ENCODE measurements around the gene ITSN2. TPM values are rescaled to one million over a fixed set of nuclear protein-coding genes. Genes with fewer than 3 reads are reported as not detected.

The ITSN2 gene
- polyA plus RNA-seq, 1 donor (not counting 4 experiments of a cell fraction or from before 2014, with no cell fraction given) = 19.7 TPM

DNA sequence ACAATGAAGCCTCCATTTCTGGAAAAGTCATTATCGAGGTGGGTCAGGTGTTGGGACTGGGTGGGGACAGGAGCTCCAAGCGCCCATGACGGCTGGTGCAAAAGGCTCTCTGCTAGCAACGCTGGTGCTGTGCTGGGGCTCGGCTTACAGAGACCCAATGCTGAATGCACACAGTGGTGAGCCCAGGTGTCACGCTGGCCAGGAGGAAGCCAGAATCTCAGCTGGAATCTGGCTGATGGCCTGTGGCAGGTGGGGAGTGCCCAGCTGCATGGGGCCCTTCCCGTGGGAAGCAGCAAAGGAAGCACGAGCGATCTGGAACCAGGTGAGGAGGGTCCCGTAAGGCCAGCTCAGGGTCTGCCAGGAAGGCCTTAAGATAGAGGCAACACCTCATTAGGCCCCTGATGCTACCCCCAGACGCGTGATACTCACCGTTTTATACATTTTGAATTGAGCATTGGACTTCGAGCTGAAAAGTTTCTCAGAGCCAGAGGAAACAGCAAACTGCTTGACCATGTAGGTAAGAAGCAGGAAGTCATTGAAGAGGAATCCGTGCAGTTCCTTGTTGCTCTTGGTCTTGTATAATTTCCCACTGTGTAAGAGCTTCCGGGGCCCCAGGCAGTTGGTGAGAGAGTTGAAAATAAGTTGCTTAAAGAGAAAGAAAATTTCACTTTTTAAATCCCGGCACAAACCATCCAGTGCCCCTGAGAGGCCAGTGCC, 150.8 kb downstream of the ITSN2 start:
- no peak for FAIRE-seq

DNA sequence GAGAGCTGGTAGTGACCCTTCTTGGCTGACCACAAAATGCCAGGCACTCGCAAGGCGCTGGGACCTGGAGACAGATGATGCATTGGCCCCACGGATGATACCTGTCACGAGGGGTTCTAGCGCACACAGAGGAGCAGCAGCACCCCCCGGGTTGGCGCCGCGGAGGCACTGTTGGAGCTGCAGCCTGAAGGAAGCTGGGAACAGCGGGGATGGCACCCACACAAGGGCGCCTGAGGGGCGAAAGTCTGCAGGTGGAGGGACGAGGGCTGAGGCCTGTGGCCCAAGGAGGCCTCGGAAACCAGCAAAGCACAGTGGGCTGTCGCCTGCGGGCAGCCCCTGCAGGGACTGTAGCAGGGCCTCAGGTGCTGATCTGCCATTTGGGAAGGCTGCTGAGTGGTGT, 151.8 kb downstream of the ITSN2 start:
- H3K9me1 ChIP-seq (ENCODE audit: control insufficient read depth, extremely low read depth, insufficient read depth, low read length) = no peaks in the 10 kb centered on the region
- H3K36me3 ChIP-seq (ENCODE audit: control insufficient read depth in 2 of 2, extremely low read depth in 1 of 2, insufficient read depth in 2 of 2, low read length in 2 of 2) = peaks cover 9 to 19% of the 10 kb centered on the region in 2 experiments
- H4K20me1 ChIP-seq (ENCODE audit: control insufficient read depth, extremely low read depth, insufficient read depth, low read length) = no peaks in the 10 kb centered on the region
- H3K4me1 ChIP-seq (ENCODE audit: control insufficient read depth, extremely low read depth, insufficient read depth, low read length) = no peaks in the 10 kb centered on the region
- dilution Hi-C loops (cut with MboI; ENCODE audit: extremely low pct_ligation_motif_present, low sequenced_read_pairs) = no loop called here
- H2AFZ ChIP-seq (ENCODE audit: control insufficient read depth, low read length) = no peak overlapping the region
- H3K4me3 ChIP-seq (ENCODE audit: control insufficient read depth in 2 of 3, extremely low read depth in 1 of 3, insufficient read depth in 2 of 3, low read depth in 1 of 3, low read length in 3 of 3) = no peak overlapping the region
- no peak for FAIRE-seq
- TF ChIP-seq, protein P1, sequence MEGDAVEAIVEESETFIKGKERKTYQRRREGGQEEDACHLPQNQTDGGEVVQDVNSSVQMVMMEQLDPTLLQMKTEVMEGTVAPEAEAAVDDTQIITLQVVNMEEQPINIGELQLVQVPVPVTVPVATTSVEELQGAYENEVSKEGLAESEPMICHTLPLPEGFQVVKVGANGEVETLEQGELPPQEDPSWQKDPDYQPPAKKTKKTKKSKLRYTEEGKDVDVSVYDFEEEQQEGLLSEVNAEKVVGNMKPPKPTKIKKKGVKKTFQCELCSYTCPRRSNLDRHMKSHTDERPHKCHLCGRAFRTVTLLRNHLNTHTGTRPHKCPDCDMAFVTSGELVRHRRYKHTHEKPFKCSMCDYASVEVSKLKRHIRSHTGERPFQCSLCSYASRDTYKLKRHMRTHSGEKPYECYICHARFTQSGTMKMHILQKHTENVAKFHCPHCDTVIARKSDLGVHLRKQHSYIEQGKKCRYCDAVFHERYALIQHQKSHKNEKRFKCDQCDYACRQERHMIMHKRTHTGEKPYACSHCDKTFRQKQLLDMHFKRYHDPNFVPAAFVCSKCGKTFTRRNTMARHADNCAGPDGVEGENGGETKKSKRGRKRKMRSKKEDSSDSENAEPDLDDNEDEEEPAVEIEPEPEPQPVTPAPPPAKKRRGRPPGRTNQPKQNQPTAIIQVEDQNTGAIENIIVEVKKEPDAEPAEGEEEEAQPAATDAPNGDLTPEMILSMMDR (optimal IDR thresholded peaks at IDR 0.05 in 1 of 3, IDR thresholded peaks at IDR 0.05 in 1 of 3, conservative IDR thresholded peaks at IDR 0.05 in 1 of 3; ENCODE audit: extremely low read depth in 1 of 3, insufficient read depth in 2 of 3, low read length in 3 of 3) = no peak
- no peak for TF ChIP-seq EZH2 (IDR thresholded peaks at IDR 0.05; ENCODE audit: low read length)
- no peak for DNase-seq (ENCODE audit: low read depth, low spot score)
- no peaks in the 10 kb centered on the region for H3K79me2 ChIP-seq (ENCODE audit: control insufficient read depth, insufficient read depth, low read length)
- no peaks in the 10 kb centered on the region for H3K9me3 ChIP-seq (ENCODE audit: control insufficient read depth, low read depth, low read length)
- H3K27me3 ChIP-seq (ENCODE audit: control insufficient read depth, extremely low read depth, insufficient read depth, low read length) = no peaks in the 10 kb centered on the region
- H3K27ac ChIP-seq (ENCODE audit: control insufficient read depth, insufficient read depth, low read length) = no peak overlapping the region
- no peak overlapping the region for H3K4me2 ChIP-seq (ENCODE audit: control insufficient read depth, extremely low read depth, insufficient read depth, low read depth, low read length)
- no peak overlapping the region for H3K9ac ChIP-seq (ENCODE audit: control insufficient read depth, extremely low read depth, insufficient read depth, low read length)

More for the DNA sequence above, 150.8 kb downstream of the ITSN2 start:
- no peak for DNase-seq (ENCODE audit: low read depth, low spot score)
- no peaks in the 10 kb centered on the region for H3K9me3 ChIP-seq (ENCODE audit: control insufficient read depth, low read depth, low read length)
- no peak overlapping the region for H3K4me2 ChIP-seq (ENCODE audit: control insufficient read depth, extremely low read depth, insufficient read depth, low read depth, low read length)
- no peaks in the 10 kb centered on the region for H3K79me2 ChIP-seq (ENCODE audit: control insufficient read depth, insufficient read depth, low read length)
- H3K4me3 ChIP-seq (ENCODE audit: control insufficient read depth in 2 of 3, extremely low read depth in 1 of 3, insufficient read depth in 2 of 3, low read depth in 1 of 3, low read length in 3 of 3) = no peak overlapping the region
- H3K9ac ChIP-seq (ENCODE audit: control insufficient read depth, extremely low read depth, insufficient read depth, low read length) = no peak overlapping the region
- H2AFZ ChIP-seq (ENCODE audit: control insufficient read depth, low read length) = no peak overlapping the region
- dilution Hi-C loops (cut with MboI; ENCODE audit: extremely low pct_ligation_motif_present, low sequenced_read_pairs) = no loop called here
- H3K27ac ChIP-seq (ENCODE audit: control insufficient read depth, insufficient read depth, low read length) = no peak overlapping the region
- H3K4me1 ChIP-seq (ENCODE audit: control insufficient read depth, extremely low read depth, insufficient read depth, low read length) = no peaks in the 10 kb centered on the region
- TF ChIP-seq EZH2 (IDR thresholded peaks at IDR 0.05; ENCODE audit: low read length) = no peak
- TF ChIP-seq, protein P1 (optimal IDR thresholded peaks at IDR 0.05 in 1 of 3, IDR thresholded peaks at IDR 0.05 in 1 of 3, conservative IDR thresholded peaks at IDR 0.05 in 1 of 3; ENCODE audit: extremely low read depth in 1 of 3, insufficient read depth in 2 of 3, low read length in 3 of 3) = no peak
- H3K27me3 ChIP-seq (ENCODE audit: control insufficient read depth, extremely low read depth, insufficient read depth, low read length) = no peaks in the 10 kb centered on the region
- peaks cover 6 to 16% of the 10 kb centered on the region in 2 experiments for H3K36me3 ChIP-seq (ENCODE audit: control insufficient read depth in 2 of 2, extremely low read depth in 1 of 2, insufficient read depth in 2 of 2, low read length in 2 of 2)
- no peaks in the 10 kb centered on the region for H3K9me1 ChIP-seq (ENCODE audit: control insufficient read depth, extremely low read depth, insufficient read depth, low read length)
- no peaks in the 10 kb centered on the region for H4K20me1 ChIP-seq (ENCODE audit: control insufficient read depth, extremely low read depth, insufficient read depth, low read length)

All from keratinocyte (primary cell).